ENCODE measurements around the gene PPP1R14C. TPM values are rescaled to one million over a fixed set of nuclear protein-coding genes. Genes with fewer than 3 reads are reported as not detected.

PPP1R14C gene
- total and polyA plus RNA-seq, 2 donors (not counting 3 experiments of a cell fraction or from before 2014, with no cell fraction given) = not detected

DNA sequence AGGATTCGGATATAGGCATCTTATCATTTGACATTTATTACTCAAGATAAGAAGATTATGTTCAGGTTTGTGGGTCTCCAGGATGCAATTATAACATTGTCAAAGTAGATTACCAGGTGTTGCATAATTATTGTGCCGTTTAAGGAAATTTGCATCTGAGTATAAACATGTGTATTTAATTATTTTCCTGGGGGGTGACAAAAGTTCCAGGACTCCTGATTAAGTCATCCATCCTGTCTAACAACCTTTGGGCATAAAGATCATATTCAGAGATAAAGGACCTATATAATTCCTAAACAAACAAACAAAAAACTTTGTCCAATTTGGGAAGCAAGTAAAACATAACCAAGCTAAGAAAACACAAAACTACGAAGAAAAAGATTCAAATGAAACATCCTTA is 3.3 kb upstream of the PPP1R14C start:
- TF ChIP-seq MYC (IDR thresholded peaks at IDR 0.05; ENCODE audit: low read depth, low read length) (no peak), JUN (IDR thresholded peaks at IDR 0.05; ENCODE audit: borderline replicate concordance, insufficient read depth, insufficient read length, low read depth) (no peak), POLR2A (IDR thresholded peaks at IDR 0.05; ENCODE audit: low read depth, low read length) (no peak)
- TF ChIP-seq, protein P1, sequence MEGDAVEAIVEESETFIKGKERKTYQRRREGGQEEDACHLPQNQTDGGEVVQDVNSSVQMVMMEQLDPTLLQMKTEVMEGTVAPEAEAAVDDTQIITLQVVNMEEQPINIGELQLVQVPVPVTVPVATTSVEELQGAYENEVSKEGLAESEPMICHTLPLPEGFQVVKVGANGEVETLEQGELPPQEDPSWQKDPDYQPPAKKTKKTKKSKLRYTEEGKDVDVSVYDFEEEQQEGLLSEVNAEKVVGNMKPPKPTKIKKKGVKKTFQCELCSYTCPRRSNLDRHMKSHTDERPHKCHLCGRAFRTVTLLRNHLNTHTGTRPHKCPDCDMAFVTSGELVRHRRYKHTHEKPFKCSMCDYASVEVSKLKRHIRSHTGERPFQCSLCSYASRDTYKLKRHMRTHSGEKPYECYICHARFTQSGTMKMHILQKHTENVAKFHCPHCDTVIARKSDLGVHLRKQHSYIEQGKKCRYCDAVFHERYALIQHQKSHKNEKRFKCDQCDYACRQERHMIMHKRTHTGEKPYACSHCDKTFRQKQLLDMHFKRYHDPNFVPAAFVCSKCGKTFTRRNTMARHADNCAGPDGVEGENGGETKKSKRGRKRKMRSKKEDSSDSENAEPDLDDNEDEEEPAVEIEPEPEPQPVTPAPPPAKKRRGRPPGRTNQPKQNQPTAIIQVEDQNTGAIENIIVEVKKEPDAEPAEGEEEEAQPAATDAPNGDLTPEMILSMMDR (IDR thresholded peaks at IDR 0.05; ENCODE audit: extremely low read depth in 1 of 2, insufficient read depth in 1 of 2, low read depth in 1 of 2, low read length in 2 of 2) = no peak
- intact Hi-C loops (cut with micrococcal nuclease) = no loop called here

GRCh38 chr6:150140236-150140969 is 2.4 kb upstream of the PPP1R14C start:
- no TSS peak for BruUV-seq (replicated peaks)
- Histone ChIP-seq H3K27me3 (ENCODE audit: control insufficient read depth in 2 of 2, insufficient read depth in 2 of 2, low read length in 2 of 2) (peaks cover 29 to 49% of the 10 kb centered on the region in 2 experiments), H3K9me1 (replicated peaks; ENCODE audit: control insufficient read depth, extremely low read depth, insufficient read depth, low read length) (no peaks in the 10 kb centered on the region), H3K4me2 (ENCODE audit: insufficient read depth, low read length) (no peak overlapping the region), H3K79me2 (ENCODE audit: control insufficient read depth, insufficient read depth, low read length) (no peaks in the 10 kb centered on the region), H3K4me3 (replicated peaks in 1 of 3; ENCODE audit: insufficient read depth in 1 of 3, low read depth in 1 of 3, low read length in 3 of 3) (no peak overlapping the region), H2AFZ (ENCODE audit: low read depth, low read length) (no peak overlapping the region), H3K27ac (ENCODE audit: insufficient read depth, low read depth, low read length) (no peak overlapping the region), H3K4me1 (ENCODE audit: control insufficient read depth, extremely low read depth, insufficient read depth, low read length) (no peaks in the 10 kb centered on the region), H3K36me3 (ENCODE audit: control insufficient read depth in 2 of 2, extremely low read depth in 1 of 2, insufficient read depth in 2 of 2, low read length in 2 of 2) (no peaks in the 10 kb centered on the region), H4K20me1 (replicated peaks; ENCODE audit: control insufficient read depth, extremely low read depth, insufficient read depth, low read length) (no peaks in the 10 kb centered on the region), H3K9ac (replicated peaks; ENCODE audit: extremely low read depth, insufficient read depth, low read length) (no peak overlapping the region), H3K9me3 (replicated peaks; ENCODE audit: control insufficient read depth, insufficient read depth, low read length) (no peaks in the 10 kb centered on the region)
- ChIA-PET POLR2A (no interaction called here), CTCF (interaction anchor here (1.7 kb wide), 1 partner anchor 195 kb away, joined by 3 read pairs; no protein-coding TSS in a partner anchor)
- FAIRE-seq = no peak
- intact Hi-C loops (cut with micrococcal nuclease) (no loop called here), dilution Hi-C loops (cut with MboI; ENCODE audit: extremely low pct_ligation_motif_present, low sequenced_read_pairs) (no loop called here)
- DNase-seq (ENCODE audit: low read depth, low spot score) = no peak
- TF ChIP-seq MYC (IDR thresholded peaks at IDR 0.05; ENCODE audit: low read depth, low read length) (no peak), MAX (IDR thresholded peaks at IDR 0.05; ENCODE audit: insufficient read depth, insufficient read length) (no peak), EZH2 (IDR thresholded peaks at IDR 0.05; ENCODE audit: borderline replicate concordance, low read depth, low read length, severe bottlenecking) (peak; percentile 30)

More for the DNA sequence above, 3.3 kb upstream of the PPP1R14C start:
- Histone ChIP-seq H2AFZ (ENCODE audit: low read depth, low read length) (no peak overlapping the region), H3K4me2 (ENCODE audit: insufficient read depth, low read length) (no peak overlapping the region), H3K36me3 (ENCODE audit: control insufficient read depth in 2 of 2, extremely low read depth in 1 of 2, insufficient read depth in 2 of 2, low read length in 2 of 2) (no peaks in the 10 kb centered on the region), H3K9me3 (replicated peaks; ENCODE audit: control insufficient read depth, insufficient read depth, low read length) (no peaks in the 10 kb centered on the region), H4K20me1 (replicated peaks; ENCODE audit: control insufficient read depth, extremely low read depth, insufficient read depth, low read length) (no peaks in the 10 kb centered on the region), H3K79me2 (ENCODE audit: control insufficient read depth, insufficient read depth, low read length) (no peaks in the 10 kb centered on the region), H3K9ac (replicated peaks; ENCODE audit: extremely low read depth, insufficient read depth, low read length) (no peak overlapping the region), H3K27me3 (ENCODE audit: control insufficient read depth in 2 of 2, insufficient read depth in 2 of 2, low read length in 2 of 2) (peaks cover 25 to 40% of the 10 kb centered on the region in 2 experiments), H3K4me1 (ENCODE audit: control insufficient read depth, extremely low read depth, insufficient read depth, low read length) (no peaks in the 10 kb centered on the region), H3K4me3 (replicated peaks in 1 of 3; ENCODE audit: insufficient read depth in 1 of 3, low read depth in 1 of 3, low read length in 3 of 3) (no peak overlapping the region), H3K27ac (ENCODE audit: insufficient read depth, low read depth, low read length) (no peak overlapping the region), H3K9me1 (replicated peaks; ENCODE audit: control insufficient read depth, extremely low read depth, insufficient read depth, low read length) (no peaks in the 10 kb centered on the region)
- DNase-seq (ENCODE audit: low read depth, low spot score) (no peak), FAIRE-seq (no peak)
- POLR2A ChIA-PET = no interaction called here
- no TSS peak for BruUV-seq (replicated peaks)
- CTCF ChIA-PET = interaction anchor here (1.7 kb wide), 1 partner anchor 196 kb away, joined by 3 read pairs; no protein-coding TSS in a partner anchor
- dilution Hi-C loops (cut with MboI; ENCODE audit: extremely low pct_ligation_motif_present, low sequenced_read_pairs) = no loop called here

Measured in endothelial cell of umbilical vein (primary cell).